GM19239 (cell line): ENCODE measurements around the gene PAFAH1B1.

ENCODE experiments used
- DNase-seq: peaks from one replicate; pipeline ENCODE4 v3.0.0; 2011; ENCODE audit warnings: low spot score; ENCODE audit not compliant: insufficient read length
- FAIRE-seq: peaks from 2 replicates; lab custom pipeline; 2011; peaks lifted over from hg19 to GRCh38; lab: Jason Lieb, UNC

PAFAH1B1 gene

DNA sequence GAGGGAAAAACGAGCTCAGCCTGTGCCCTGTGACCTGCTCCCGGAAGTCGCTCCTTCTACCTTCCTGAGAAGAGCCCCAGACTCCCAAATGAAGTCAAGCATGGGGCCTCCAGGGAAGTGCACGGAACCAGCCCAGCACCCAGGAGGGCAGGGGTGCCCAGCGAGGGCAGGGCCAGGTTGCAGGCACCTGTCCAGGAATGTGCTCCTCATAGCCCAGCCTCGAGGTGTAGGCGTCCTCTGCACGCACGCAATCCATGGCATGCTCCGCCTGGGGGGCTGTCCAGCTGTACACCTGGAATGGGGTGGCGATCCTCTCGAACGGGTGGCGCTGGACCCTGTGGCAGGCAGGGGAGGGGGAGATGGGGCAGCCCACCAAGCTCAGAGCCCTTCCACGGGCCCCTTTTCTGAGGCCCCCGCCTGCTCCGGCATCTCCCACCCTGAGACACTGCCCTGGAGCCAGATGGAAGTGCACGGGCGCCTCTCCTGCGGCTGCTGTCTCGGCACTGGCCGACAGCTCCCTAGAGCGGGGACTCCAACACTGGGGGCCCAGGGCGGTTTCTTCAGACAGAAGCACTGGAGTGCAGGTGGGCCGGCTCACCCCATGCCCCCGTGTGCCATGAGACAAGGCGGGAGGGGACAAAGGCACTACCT lies 107.2 kb downstream of the PAFAH1B1 start:
- FAIRE-seq (no peak), DNase-seq (peak; percentile 6)

DNA sequence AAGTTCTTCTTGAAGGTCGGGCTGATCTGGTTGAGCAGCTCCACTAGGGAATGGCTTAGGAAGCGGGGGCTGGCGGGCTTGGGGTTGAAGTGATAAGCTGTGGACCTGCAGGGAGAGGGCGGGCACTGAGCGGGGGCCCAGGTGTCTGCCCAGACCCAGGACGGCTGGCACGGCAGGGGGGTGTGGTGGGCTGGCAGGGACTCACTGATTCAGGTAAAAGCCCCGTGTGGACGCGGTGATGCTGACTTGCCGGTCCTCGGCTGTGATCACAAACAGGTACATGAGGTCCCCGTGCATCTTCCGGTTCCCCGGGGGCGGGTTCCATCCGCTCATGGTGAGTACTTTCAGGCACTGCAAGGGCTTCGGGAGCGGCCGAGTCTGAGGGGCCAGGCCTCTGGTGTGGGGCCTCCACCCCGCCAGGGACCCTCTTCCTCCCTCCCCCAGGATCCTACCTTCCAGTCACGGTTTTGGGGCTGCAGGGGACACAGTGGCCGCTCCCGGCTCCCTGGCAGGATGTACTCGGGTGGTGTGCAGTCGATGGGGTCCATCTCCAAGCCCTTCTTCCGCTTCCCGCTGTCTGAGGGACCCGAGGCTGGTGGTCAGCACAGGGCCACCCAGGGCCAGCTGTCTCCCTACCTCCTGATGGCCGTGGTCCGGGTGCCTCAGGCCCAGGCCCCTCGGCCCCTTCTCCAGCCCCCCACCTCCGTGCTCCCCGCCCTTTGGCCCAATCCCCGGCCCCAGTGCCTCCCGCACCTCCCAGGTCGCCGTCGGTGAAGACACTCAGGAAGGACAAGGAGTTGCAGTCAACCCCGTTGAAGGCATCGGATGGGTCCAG lies 107.9 kb downstream of the PAFAH1B1 start:
- DNase-seq = no peak
- FAIRE-seq = no peak

DNA sequence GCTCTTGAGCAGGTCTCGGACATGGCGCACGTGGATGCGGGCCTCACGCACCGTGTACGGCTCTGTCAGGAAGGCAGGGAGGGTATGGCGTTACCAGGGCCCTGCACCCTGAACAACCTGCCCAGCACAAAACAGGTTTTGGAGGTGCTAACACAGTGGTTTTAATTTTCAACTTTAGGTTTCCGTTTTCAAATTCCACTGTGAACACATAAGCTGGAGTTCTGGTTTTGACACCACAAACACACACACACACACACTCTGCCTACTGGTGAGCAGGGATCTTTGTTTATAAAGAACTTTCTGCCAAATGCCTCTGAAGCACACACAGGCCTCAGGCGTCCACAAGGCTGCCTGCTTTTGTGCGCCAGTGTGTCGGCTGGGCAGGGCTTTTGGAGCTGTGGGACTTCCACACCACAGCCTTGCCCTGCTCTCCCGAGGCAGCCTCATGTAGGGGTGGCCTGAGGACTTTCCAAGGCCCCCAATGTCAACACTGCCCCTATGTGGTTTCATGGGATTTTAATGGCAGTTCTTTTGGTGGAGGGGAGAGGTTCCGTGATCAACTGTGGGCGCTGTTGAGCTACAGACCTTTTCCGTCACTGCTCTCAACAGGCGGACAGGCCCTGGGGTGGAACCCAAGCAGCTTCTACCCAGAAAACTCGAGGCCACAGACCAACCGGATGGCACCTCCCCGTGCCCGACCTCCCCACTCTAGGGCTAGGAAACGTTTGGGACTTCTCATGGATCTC lies 108.7 kb downstream of the PAFAH1B1 start:
- DNase-seq (no peak), FAIRE-seq (no peak)

DNA sequence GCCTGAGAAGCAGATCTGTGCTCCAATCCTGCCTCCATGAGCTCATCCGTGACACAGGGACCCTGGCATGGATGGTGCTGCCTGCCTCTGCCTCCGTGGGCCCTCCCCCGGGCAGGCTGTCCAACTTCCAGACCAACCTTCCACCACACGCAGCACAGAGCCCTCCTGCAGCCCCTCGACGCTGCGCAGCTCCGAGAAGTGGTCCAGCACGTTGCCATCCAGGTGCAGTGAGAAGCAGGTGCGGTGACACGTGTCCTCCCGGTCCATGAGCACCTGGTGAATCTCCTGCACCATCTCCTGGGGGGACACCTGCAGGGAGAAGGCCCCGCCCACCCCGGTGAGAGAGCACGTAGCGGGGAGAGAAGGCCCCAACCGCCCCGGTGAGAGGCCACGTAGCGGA lies 109.7 kb downstream of the PAFAH1B1 start:
- no peak for DNase-seq
- FAIRE-seq = no peak

DNA sequence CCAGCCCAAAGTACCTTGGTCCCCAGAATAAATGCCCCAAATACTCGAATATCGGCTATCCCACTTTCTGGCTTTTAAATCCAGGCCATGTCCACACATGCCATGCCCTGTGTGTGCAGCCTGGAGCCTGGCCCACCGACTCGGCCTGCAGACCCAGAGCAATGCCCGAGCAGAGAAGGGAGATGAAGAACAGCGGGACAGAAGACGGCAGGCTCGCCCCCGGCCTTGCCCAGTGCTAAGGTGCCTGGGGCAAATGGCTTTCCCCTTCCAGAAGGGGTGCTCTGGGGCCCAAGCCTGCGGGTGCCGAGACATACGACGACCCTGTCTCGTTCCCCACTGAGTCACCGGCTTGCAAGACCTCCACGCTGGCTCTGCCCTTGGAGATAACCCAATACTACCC lies 110.2 kb downstream of the PAFAH1B1 start:
- DNase-seq (no peak), FAIRE-seq (no peak)

GRCh38 chr17:2704031-2704889 lies 110.8 kb downstream of the PAFAH1B1 start:
- no peak for DNase-seq
- no peak for FAIRE-seq

- DNase-seq = no peak
- FAIRE-seq = no peak
Measured at GRCh38 chr17:2704890-2705248, 111.4 kb downstream of the PAFAH1B1 start.

- FAIRE-seq = no peak
- no peak for DNase-seq
Measured at GRCh38 chr17:2705263-2705662, 111.8 kb downstream of the PAFAH1B1 start.

DNA sequence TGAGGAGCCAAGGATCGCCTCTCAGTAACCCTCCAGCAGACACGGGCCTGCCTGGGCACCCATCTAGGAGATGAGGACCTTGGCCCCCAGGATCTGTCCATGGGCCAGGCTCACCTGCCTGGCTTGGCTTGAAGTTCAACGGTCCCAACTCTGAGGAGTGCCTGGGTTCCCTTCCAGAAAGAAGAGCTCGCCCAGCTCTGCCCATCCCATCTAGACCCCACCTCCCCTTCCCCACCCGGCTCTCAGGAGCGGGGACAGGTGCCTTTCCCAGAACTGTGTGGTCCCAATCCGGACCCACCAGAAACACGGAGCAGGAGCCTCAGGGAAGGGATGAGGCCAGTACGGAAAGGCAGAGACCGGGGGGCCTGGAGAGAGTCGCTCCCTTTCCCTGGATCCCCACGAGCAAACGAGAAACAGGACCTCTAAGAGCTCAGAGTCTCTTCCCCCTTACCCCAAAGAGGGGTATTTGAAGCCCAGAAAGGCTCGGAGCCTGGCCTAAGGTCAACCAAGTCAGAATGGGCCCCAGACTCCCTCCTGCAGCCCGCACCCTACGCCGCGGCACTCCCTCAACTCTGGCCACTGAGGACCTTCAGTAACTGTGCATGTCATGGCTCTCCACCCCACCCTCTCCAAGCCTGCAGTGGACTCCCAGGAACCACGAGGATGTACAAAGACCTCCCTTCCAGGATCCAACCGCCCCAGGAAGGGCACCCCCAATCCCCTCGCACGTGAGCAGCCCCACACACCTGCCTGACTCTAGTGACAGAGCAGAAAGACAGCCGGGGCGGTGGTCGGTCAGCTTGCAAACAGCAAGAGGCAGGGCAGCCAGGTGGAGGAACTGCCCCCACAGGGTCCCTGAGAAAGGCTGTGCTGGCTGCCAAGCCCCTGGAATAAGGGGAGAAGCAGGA lies 112.7 kb downstream of the PAFAH1B1 start:
- no peak for FAIRE-seq
- DNase-seq = no peak

GRCh38 chr17:2706911-2707510 lies 113.6 kb downstream of the PAFAH1B1 start:
- DNase-seq (no peak), FAIRE-seq (no peak)

GRCh38 chr17:2707721-2708584 lies 114.5 kb downstream of the PAFAH1B1 start:
- DNase-seq (no peak), FAIRE-seq (no peak)

DNA sequence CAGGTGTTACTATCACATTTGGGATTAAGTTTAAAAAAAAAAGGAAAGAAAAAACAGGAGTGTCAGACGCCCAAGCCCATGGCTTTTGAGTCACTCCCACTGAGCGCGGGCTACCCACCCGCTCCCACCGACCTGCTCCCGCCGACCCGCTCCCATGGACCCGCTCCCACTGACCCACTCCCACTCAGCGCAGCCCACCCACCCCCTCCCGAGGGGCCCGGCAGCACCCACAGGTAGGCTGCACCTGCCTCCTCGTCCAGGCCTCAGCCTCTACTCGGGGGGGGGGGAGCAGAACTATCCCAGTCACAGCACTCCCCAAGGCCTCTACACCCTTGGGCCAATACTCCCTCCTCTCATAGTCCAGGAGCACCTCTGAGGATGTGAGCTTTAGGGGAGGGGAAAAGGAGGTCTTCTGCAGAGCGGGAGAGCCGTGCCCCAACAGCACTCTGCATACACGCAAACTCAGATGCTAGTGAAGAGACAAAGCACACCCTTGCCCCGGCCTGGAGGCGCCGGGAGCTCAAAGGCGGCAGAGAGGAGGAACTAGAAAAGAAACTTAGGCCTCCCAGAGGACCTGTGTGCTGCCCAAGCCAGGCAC lies 115.2 kb downstream of the PAFAH1B1 start:
- FAIRE-seq = peak; percentile 88
- DNase-seq = no peak

DNA sequence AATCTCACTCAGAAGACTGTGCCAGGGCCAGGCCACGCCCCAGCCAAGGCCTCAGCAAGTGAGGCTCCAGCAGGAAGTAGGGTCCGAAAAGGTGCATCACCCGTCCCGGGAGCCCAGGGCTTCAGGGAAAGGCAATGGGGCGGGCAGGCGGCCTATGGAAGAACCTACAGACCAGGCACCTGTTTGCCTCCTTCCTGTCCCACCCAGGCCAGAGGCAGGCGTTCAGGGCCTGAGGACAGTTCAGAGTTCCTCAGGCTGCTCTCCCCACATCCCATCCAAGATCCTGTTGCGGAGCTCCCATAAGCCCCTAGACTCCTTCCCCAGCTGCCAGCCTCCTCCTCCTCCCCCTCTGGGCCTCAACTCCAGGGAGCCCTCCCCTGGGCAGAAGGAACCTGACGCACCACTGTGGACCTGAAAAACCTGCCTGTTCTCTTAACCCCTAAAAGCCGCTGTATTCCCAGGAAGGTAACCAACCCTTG lies 115.8 kb downstream of the PAFAH1B1 start:
- no peak for FAIRE-seq
- peak; percentile 83 for DNase-seq

GRCh38 chr17:2710071-2710802 lies 116.8 kb downstream of the PAFAH1B1 start:
- DNase-seq (no peak), FAIRE-seq (peak; percentile 21)

- FAIRE-seq (peak; percentile 61), DNase-seq (no peak)
Measured at GRCh38 chr17:2710803-2711607, 117.6 kb downstream of the PAFAH1B1 start.
